HepG2 (cell line): ENCODE results near the gene DNAI4. TPM values are rescaled to one million over a fixed set of nuclear protein-coding genes. Genes with fewer than 3 reads are reported as not detected.

ENCODE experiments used
- ATAC-seq: fragments of 200-7000 bp; cut with Tn5 transposase; 3 replicates; pipeline ENCODE4 v1.9.1; 2020; ENCODE audit warnings: mild to moderate bottlenecking, moderate library complexity
- BruUV-seq: library from RNA; stranded (reverse); fragments of 400-500 nt; replicated peaks from 2 replicates; lab custom pipeline; 2021; lab: Mats Ljungman, UMichigan
- CTCF ChIA-PET: fragments of 300-600 bp; formaldehyde crosslinking; extraction: SDS; loops from one replicate; lab custom pipeline; 2021; ENCODE audit warnings: low total read pairs, inconsistent platforms, low intra/inter-chr PET ratio; lab: Yijun Ruan, JAX
- POLR2A ChIA-PET: fragments of 350-600 bp; sonication (Branson Sonifier 250); formaldehyde crosslinking; loops from one replicate; lab custom pipeline; 2020; ENCODE audit warnings: antibody characterized with exemption, inconsistent platforms; lab: Yijun Ruan, JAX
- DNase-seq: peaks from one replicate; pipeline ENCODE4 v3.0.0-alpha.2; 2015; ENCODE audit warnings: low spot score
- FAIRE-seq: peaks from 3 replicates; lab custom pipeline; 2011; peaks lifted over from hg19 to GRCh38; lab: Jason Lieb, UNC
- H2AFZ ChIP-seq: one replicate; pipeline ENCODE4 v1.6.1; 2011; ENCODE audit warnings: low read length, inconsistent platforms
- H3K27ac ChIP-seq: fragments of 300-600 bp; 3 replicates; pipeline ENCODE4 v1.8.0; 2011; ENCODE audit warnings: mixed run types, mild to moderate bottlenecking, mixed read lengths, low read length, inconsistent platforms; ENCODE audit not compliant: insufficient read depth; ENCODE audit errors: extremely low read length
- H3K27me3 ChIP-seq, 2 experiments: fragments of 200-600 bp in 1 of 2; 2 replicates in 1 of 2; 3 replicates in 1 of 2; pipeline versions ENCODE4 v1.6.0 to v1.8.0; 2011; ENCODE audit warnings: low read length in 2 of 2, mild to moderate bottlenecking in 2 of 2, moderate library complexity in 2 of 2, inconsistent platforms in 1 of 2; ENCODE audit not compliant: insufficient read depth in 2 of 2, control insufficient read depth in 1 of 2
- H3K36me3 ChIP-seq, 2 experiments: fragments of 200-600 bp in 1 of 2; replicated peaks in 1 of 2; 2 replicates in 1 of 2; 3 replicates in 1 of 2; pipeline versions ENCODE4 v1.5.1 to v1.8.0; 2011; ENCODE audit warnings: low read length in 2 of 2, inconsistent platforms in 1 of 2; ENCODE audit not compliant: insufficient read depth in 2 of 2, control insufficient read depth in 1 of 2
- H3K4me1 ChIP-seq: 2 replicates; pipeline ENCODE4 v1.5.1; 2012; ENCODE audit warnings: low read length, inconsistent platforms; ENCODE audit not compliant: insufficient read depth
- H3K4me2 ChIP-seq: 2 replicates; pipeline ENCODE4 v1.6.0; 2011; ENCODE audit warnings: low read depth, low read length, inconsistent platforms
- H3K4me3 ChIP-seq, 3 experiments: fragments of 200-600 bp in 1 of 3; sonication (generic), shearing (Covaris generic) in 1 of 3; replicated peaks in 1 of 3; 2 replicates each; pipeline ENCODE4 v1.5.1; 2011 to 2016; ENCODE audit warnings: low read length in 3 of 3, inconsistent platforms in 2 of 3, low read depth in 2 of 3, mild to moderate bottlenecking in 2 of 3, control low read depth in 1 of 3, mixed read lengths in 1 of 3; ENCODE audit not compliant: insufficient read depth in 1 of 3
- H3K79me2 ChIP-seq: one replicate; pipeline ENCODE4 v1.6.1; 2011; ENCODE audit warnings: low read length, inconsistent platforms; ENCODE audit not compliant: insufficient read depth
- H3K9ac ChIP-seq: 2 replicates; pipeline ENCODE4 v1.6.0; 2011; ENCODE audit warnings: mild to moderate bottlenecking, low read depth, low read length, inconsistent platforms; ENCODE audit not compliant: insufficient read depth
- H3K9me3 ChIP-seq: 2 replicates; pipeline ENCODE4 v1.5.1; 2012; ENCODE audit warnings: mild to moderate bottlenecking, low read length
- H4K20me1 ChIP-seq: 2 replicates; pipeline ENCODE4 v1.6.0; 2011; ENCODE audit warnings: inconsistent platforms, mild to moderate bottlenecking, low read length, moderate library complexity; ENCODE audit not compliant: insufficient read depth
- CEBPB ChIP-seq: IDR thresholded peaks from 2 replicates; pipeline ENCODE4 v1.6.1; 2011; ENCODE audit warnings: low read depth, low read length, improper control_type of control experiment, borderline replicate concordance
- DNMT1 ChIP-seq: sonication (generic); formaldehyde crosslinking; IDR thresholded peaks from 2 replicates; pipeline ENCODE4 v1.5.1; 2020; ENCODE audit warnings: mild to moderate bottlenecking, missing genetic modification reagents
- HCFC1 ChIP-seq: fragments of 150-350 bp; IDR thresholded peaks from 2 replicates; pipeline ENCODE4 v1.6.1; 2014; ENCODE audit warnings: low read depth, low read length
- HNF4A ChIP-seq: sonication (generic); formaldehyde crosslinking; IDR thresholded peaks from 2 replicates; pipeline ENCODE4 v1.4.0; 2020; ENCODE audit warnings: missing genetic modification reagents
- KDM5A ChIP-seq: fragments of 200-600 bp; sonication (generic); IDR thresholded peaks from 2 replicates; pipeline ENCODE4 v1.7.0; 2018; ENCODE audit warnings: antibody characterized with exemption, mild to moderate bottlenecking, low read length, borderline replicate concordance
- NFE2L1 ChIP-seq: sonication (generic); formaldehyde crosslinking; IDR thresholded peaks from 2 replicates; pipeline ENCODE4 v1.4.0; 2020; ENCODE audit warnings: missing genetic modification reagents, mild to moderate bottlenecking, borderline replicate concordance
- POLR2AphosphoS2 ChIP-seq: IDR thresholded peaks from 2 replicates; pipeline ENCODE4 v1.6.1; 2011; ENCODE audit warnings: low read depth, low read length, improper control_type of control experiment
- SRF ChIP-seq: IDR thresholded peaks from 2 replicates; pipeline ENCODE4 v1.6.1; 2011; ENCODE audit warnings: mild to moderate bottlenecking, low read depth, low read length, moderate library complexity
- TEAD2 ChIP-seq: sonication (generic); formaldehyde crosslinking; IDR thresholded peaks from 2 replicates; pipeline ENCODE4 v1.9.0; 2021; ENCODE audit warnings: missing genetic modification reagents
- TEAD3 ChIP-seq: optimal IDR thresholded peaks from 2 replicates; pipeline ENCODE3; 2016; ENCODE audit warnings: borderline replicate concordance
- TRAFD1 ChIP-seq: sonication (generic); formaldehyde crosslinking; IDR thresholded peaks from 2 replicates; pipeline ENCODE4 v1.5.1; 2020; ENCODE audit warnings: missing genetic modification reagents, mild to moderate bottlenecking, borderline replicate concordance
- ZBTB3 ChIP-seq: sonication (generic); formaldehyde crosslinking; IDR thresholded peaks from 2 replicates; pipeline ENCODE4 v1.4.0; 2020; ENCODE audit warnings: low read depth, mild to moderate bottlenecking, moderate library complexity, missing genetic modification reagents, borderline replicate concordance
- ZBTB34 ChIP-seq: sonication (generic); formaldehyde crosslinking; IDR thresholded peaks from 2 replicates; pipeline ENCODE4 v1.8.0; 2022; ENCODE audit warnings: mild to moderate bottlenecking, missing genetic modification reagents
- ZNF260 ChIP-seq: sonication (generic); formaldehyde crosslinking; IDR thresholded peaks from 2 replicates; pipeline ENCODE4 v1.4.0; 2020; ENCODE audit warnings: missing genetic modification reagents, low read depth, mild to moderate bottlenecking, borderline replicate concordance
- ZNF281 ChIP-seq: sonication (generic); formaldehyde crosslinking; IDR thresholded peaks from 2 replicates; pipeline ENCODE4 v1.4.0; 2020; ENCODE audit warnings: missing genetic modification reagents, borderline replicate concordance
- ZNF468 ChIP-seq: sonication (generic); formaldehyde crosslinking; IDR thresholded peaks from 2 replicates; pipeline ENCODE4 v1.8.0; 2022; ENCODE audit warnings: mild to moderate bottlenecking, moderate library complexity, missing genetic modification reagents
- ZNF672 ChIP-seq: sonication (generic); formaldehyde crosslinking; IDR thresholded peaks from 2 replicates; pipeline ENCODE4 v1.8.1; 2022; ENCODE audit warnings: missing genetic modification reagents
- ZSCAN22 ChIP-seq: sonication (generic); formaldehyde crosslinking; IDR thresholded peaks from 2 replicates; pipeline ENCODE4 v1.4.0; 2020; ENCODE audit warnings: mild to moderate bottlenecking, missing genetic modification reagents
- WGBS: methylation state at CpG from one replicate; pipeline ENCODE4 v1.1.6; 2017; ENCODE audit warnings: low lambda C conversion rate; 5-methylcytosine and 5-hydroxymethylcytosine counted together
- in situ Hi-C: cut with HindIII; loops from 2 replicates; pipeline ENCODE4 v1.10.0; 2017; ENCODE audit warnings: low pct_unique_long_range_greater_than_20kb; ENCODE audit not compliant: extremely low pct_ligation_motif_present
- intact Hi-C: fragments of 100-400 bp; cut with micrococcal nuclease; formaldehyde crosslinking; loops from one replicate; pipeline ENCODE4 v1.10.0; 2022; ENCODE audit not compliant: unreplicated experiment
- polyA plus RNA-seq, 8 experiments: library from polyadenylated mRNA; depleted of rRNA in 3 of 8; stranded (reverse) in 7 of 8; unstranded in 1 of 8; fragments of >200 nt; fragmentation: Illumina TruSeq in 4 of 8; extraction: Trizol in 4 of 8; gene quantifications; 2 replicates each; pipeline versions ENCODE4 v1.2.1 to v1.2.3, GENCODE V29; 2011 to 2016; ENCODE audit warnings: low read depth in 4 of 8, missing spikeins in 1 of 8, mixed read lengths in 1 of 8; ENCODE audit not compliant: insufficient read depth in 1 of 8
- total RNA-seq, 5 experiments: library from RNA; depleted of rRNA; stranded (reverse); fragments of >200 nt; fragmentation: Illumina TruSeq; extraction: Trizol; gene quantifications; 2 replicates each; pipeline ENCODE4 v1.2.3, GENCODE V29; 2016; ENCODE audit warnings: low read depth in 1 of 5

Gene DNAI4
- total and polyA plus RNA-seq, 2 of the 13 experiments (the other 11 are each of a cell fraction or from before 2014, with no cell fraction given), result 0.04 to 0.08 TPM

- H3K79me2 ChIP-seq, result no peaks in the 10 kb centered on the region
- no peak for DNase-seq
- BruUV-seq, result no TSS peak
- H3K27me3 ChIP-seq, result no peaks in the 10 kb centered on the region
- no peak overlapping the region for H3K4me3 ChIP-seq
- H3K9ac ChIP-seq, result no peak overlapping the region
- H3K27ac ChIP-seq, result no peak overlapping the region
- no peaks in the 10 kb centered on the region for H3K4me1 ChIP-seq
- no peaks in the 10 kb centered on the region for H3K9me3 ChIP-seq
- CTCF ChIA-PET, result no interaction called here
- POLR2A ChIA-PET, result no interaction called here
- ATAC-seq, result no peak
- intact Hi-C loops (no loop called here), in situ Hi-C loops (no loop called here)
- no peak for TF ChIP-seq ZNF281 (CRISPR knock-in tag)
- no peak for TF ChIP-seq SRF
- TF ChIP-seq ZSCAN22 (CRISPR knock-in tag), result no peak
- TF ChIP-seq ZBTB34 (CRISPR knock-in tag), result no peak
- TF ChIP-seq HCFC1, result no peak
- no peak for TF ChIP-seq POLR2AphosphoS2
- no peak for TF ChIP-seq CEBPB
- TF ChIP-seq DNMT1 (CRISPR knock-in tag), result no peak
- TF ChIP-seq TEAD2 (CRISPR knock-in tag), result no peak
- TF ChIP-seq ZNF468, result no peak
- no peak for TF ChIP-seq KDM5A
- TF ChIP-seq TEAD3, result no peak
- TF ChIP-seq ZNF672, result no peak
- no peak for TF ChIP-seq ZNF260 (CRISPR knock-in tag)
- no peak for TF ChIP-seq ZBTB3 (CRISPR knock-in tag)
- TF ChIP-seq TRAFD1 (CRISPR knock-in tag), result no peak
- no peak for TF ChIP-seq HNF4A (CRISPR knock-in tag)
- TF ChIP-seq NFE2L1 (CRISPR knock-in tag), result no peak
- FAIRE-seq, result no peak
- WGBS, result 74% methylated on average over 2 of the region's 2 CpGs
- no peak overlapping the region for H2AFZ ChIP-seq
- no peaks in the 10 kb centered on the region for H4K20me1 ChIP-seq
- no peak overlapping the region for H3K4me2 ChIP-seq
- no peaks in the 10 kb centered on the region for H3K36me3 ChIP-seq
Measured at GRCh38 chr1:66770240-66770639, 154.4 kb downstream of the DNAI4 start.
